ENCODE measurements around the gene OCA2.

GRCh38 chr15:28131400-28131799 is 32.3 kb upstream of the OCA2 start:
- TF ChIP-seq, protein P1, sequence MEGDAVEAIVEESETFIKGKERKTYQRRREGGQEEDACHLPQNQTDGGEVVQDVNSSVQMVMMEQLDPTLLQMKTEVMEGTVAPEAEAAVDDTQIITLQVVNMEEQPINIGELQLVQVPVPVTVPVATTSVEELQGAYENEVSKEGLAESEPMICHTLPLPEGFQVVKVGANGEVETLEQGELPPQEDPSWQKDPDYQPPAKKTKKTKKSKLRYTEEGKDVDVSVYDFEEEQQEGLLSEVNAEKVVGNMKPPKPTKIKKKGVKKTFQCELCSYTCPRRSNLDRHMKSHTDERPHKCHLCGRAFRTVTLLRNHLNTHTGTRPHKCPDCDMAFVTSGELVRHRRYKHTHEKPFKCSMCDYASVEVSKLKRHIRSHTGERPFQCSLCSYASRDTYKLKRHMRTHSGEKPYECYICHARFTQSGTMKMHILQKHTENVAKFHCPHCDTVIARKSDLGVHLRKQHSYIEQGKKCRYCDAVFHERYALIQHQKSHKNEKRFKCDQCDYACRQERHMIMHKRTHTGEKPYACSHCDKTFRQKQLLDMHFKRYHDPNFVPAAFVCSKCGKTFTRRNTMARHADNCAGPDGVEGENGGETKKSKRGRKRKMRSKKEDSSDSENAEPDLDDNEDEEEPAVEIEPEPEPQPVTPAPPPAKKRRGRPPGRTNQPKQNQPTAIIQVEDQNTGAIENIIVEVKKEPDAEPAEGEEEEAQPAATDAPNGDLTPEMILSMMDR (IDR thresholded peaks at IDR 0.05): no peak
- TF ChIP-seq POLR2AphosphoS5 (IDR thresholded peaks at IDR 0.05; ENCODE audit: low read depth, low read length) (no peak), TCF7L2 (IDR thresholded peaks at IDR 0.05; ENCODE audit: low read depth, low read length) (no peak)
- TF ChIP-seq, protein P2, sequence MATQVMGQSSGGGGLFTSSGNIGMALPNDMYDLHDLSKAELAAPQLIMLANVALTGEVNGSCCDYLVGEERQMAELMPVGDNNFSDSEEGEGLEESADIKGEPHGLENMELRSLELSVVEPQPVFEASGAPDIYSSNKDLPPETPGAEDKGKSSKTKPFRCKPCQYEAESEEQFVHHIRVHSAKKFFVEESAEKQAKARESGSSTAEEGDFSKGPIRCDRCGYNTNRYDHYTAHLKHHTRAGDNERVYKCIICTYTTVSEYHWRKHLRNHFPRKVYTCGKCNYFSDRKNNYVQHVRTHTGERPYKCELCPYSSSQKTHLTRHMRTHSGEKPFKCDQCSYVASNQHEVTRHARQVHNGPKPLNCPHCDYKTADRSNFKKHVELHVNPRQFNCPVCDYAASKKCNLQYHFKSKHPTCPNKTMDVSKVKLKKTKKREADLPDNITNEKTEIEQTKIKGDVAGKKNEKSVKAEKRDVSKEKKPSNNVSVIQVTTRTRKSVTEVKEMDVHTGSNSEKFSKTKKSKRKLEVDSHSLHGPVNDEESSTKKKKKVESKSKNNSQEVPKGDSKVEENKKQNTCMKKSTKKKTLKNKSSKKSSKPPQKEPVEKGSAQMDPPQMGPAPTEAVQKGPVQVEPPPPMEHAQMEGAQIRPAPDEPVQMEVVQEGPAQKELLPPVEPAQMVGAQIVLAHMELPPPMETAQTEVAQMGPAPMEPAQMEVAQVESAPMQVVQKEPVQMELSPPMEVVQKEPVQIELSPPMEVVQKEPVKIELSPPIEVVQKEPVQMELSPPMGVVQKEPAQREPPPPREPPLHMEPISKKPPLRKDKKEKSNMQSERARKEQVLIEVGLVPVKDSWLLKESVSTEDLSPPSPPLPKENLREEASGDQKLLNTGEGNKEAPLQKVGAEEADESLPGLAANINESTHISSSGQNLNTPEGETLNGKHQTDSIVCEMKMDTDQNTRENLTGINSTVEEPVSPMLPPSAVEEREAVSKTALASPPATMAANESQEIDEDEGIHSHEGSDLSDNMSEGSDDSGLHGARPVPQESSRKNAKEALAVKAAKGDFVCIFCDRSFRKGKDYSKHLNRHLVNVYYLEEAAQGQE (IDR thresholded peaks at IDR 0.05; ENCODE audit: insufficient read depth in 1 of 2, low read depth in 2 of 2, low read length in 1 of 2): no peak

Measured in Panc1 (cell line).